Activated T-cell treated with anti-CD3 and anti-CD28 coated beads, Interleukin-2, amount 50 U/mL, for 72 hours (primary cell): ENCODE data around the gene RXRA. TPM values are rescaled to one million over a fixed set of nuclear protein-coding genes. Genes with fewer than 3 reads are reported as not detected.
A peak's percentile ranks its signal among the peaks of the same experiment; 100 is the strongest.

Experiments
- ATAC-seq, 2 donors: fragments of 150-1000 bp; cut with Tn5 transposase; replicated peaks in 1 of 2; 2 replicates each; pipeline ENCODE4 v1.10.0; 2021; ENCODE audit warnings: moderate library complexity in 2 of 2, mild to moderate bottlenecking in 1 of 2
- DNase-seq, 2 donors: peaks; one replicate each; pipeline ENCODE4 v3.0.0; 2021 to 2022; ENCODE audit warnings: mixed read lengths in 1 of 2
- H3K27ac Mint-ChIP-seq: one replicate; pipeline ENCODE4 v1.8.0; 2022; ENCODE audit warnings: mild to moderate bottlenecking, moderate library complexity, mixed read lengths
- H3K27me3 Mint-ChIP-seq: one replicate; pipeline ENCODE4 v1.8.0; 2022; ENCODE audit warnings: low read depth, mixed read lengths
- H3K36me3 Mint-ChIP-seq, 2 donors: one replicate each; pipeline ENCODE4 v1.8.0; 2022; ENCODE audit warnings: mixed read lengths in 2 of 2, mild to moderate bottlenecking in 1 of 2; ENCODE audit not compliant: insufficient read depth in 2 of 2
- H3K4me1 Mint-ChIP-seq: one replicate; pipeline ENCODE4 v1.8.0; 2022; ENCODE audit warnings: low read depth, mixed read lengths
- H3K4me3 Mint-ChIP-seq, 2 donors: one replicate each; pipeline ENCODE4 v1.8.0; 2022; ENCODE audit warnings: mild to moderate bottlenecking in 2 of 2, mixed read lengths in 2 of 2, moderate library complexity in 2 of 2
- H3K9me3 Mint-ChIP-seq, 2 donors: one replicate each; pipeline ENCODE4 v1.8.0; 2022; ENCODE audit warnings: mixed read lengths in 2 of 2
- total RNA-seq, 2 donors: library from RNA; stranded (reverse); gene quantifications; one replicate each; pipeline ENCODE4 v1.2.3, GENCODE V29; 2022

The RXRA gene
- total RNA-seq, 2 donors from 2014 or later: 4.9 to 12.4 TPM

GRCh38 chr9:134392900-134393299, 66.6 kb downstream of the RXRA start:
- H3K4me3 Mint-ChIP-seq: peak overlapping the region; percentile 71 to 82
- peaks cover 5 to 6% of the 10 kb centered on the region in 2 donors for H3K36me3 Mint-ChIP-seq
- H3K27me3 Mint-ChIP-seq: peaks cover 16% of the 10 kb centered on the region
- DNase-seq (no peak), ATAC-seq (no peak)
- peaks cover 73% of the 10 kb centered on the region for H3K4me1 Mint-ChIP-seq
- no peak overlapping the region for H3K27ac Mint-ChIP-seq
- H3K9me3 Mint-ChIP-seq: peaks cover 3 to 5% of the 10 kb centered on the region in 2 donors

DNA sequence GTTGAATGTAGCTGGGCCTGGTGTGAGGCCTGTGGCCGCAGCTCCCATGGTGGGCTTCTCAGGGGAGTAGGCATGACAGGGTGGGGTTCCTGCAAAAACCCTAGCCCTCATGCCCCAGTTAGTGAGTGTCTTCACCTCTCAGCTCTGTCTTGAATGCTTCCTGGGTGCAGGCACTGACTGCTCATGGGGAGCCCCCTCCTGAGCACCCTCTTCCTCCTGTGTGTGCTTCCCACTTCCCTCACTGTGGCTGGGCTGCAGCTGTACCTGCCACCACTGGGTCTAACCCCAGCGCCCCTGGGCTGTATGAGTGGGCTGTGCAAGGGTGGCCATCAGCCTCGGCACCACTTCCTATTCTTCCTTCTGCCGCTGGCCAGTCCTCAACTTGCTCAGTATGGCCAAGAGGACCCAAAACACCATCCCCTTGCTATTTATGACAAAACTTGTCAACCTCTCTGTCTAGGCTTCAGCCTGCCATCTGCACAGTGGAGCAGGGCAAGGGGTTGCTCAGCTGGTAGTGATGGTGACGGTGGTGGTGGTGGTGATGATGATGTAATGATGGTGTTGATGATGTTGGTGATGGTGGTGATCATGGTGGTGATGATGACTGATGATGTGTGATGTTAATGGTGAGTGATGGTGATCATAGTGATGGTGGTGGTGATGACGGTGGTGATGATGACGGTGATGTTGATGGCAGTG, 67.5 kb downstream of the RXRA start:
- Mint-ChIP-seq H3K27ac (no peak overlapping the region), H3K9me3 (peaks cover 3 to 5% of the 10 kb centered on the region in 2 donors), H3K36me3 (peaks cover 5 to 6% of the 10 kb centered on the region in 2 donors), H3K4me1 (peaks cover 65% of the 10 kb centered on the region), H3K4me3 (peak overlapping the region; percentile 71 to 82), H3K27me3 (peaks cover 8% of the 10 kb centered on the region)
- no peak for ATAC-seq
- DNase-seq: peak in 1 of 2 donors; percentile 35

DNA sequence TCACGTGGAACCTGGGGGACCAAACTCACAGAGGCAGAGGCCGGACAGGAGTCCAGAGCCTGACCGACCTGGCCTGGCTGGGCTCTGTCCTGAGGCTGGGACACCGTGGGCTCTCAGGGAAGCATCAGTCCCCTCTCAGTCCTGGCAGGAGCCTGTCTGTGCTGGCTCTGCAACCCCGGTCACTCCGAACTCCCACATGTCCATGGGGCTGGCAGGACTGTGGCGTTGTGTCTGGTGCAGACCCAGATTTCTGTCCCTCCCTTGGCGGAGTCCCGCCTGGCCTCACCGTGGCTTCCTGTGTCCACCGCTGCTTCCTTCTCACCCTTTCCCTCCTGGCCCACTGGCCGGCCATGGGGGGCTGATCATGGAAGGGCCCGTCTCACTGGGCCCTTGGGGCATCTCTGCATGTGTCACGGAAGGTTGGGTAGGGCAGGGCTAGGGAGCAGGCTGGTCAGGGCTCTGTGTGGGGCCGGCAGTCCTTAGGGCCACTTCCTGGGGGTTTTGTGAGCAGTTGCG, 68.8 kb downstream of the RXRA start:
- DNase-seq: no peak
- peak overlapping the region in 1 of 2 donors; percentile 3 for H3K4me3 Mint-ChIP-seq
- H3K27ac Mint-ChIP-seq: no peak overlapping the region
- no peak for ATAC-seq
- H3K9me3 Mint-ChIP-seq: peaks cover 5 to 8% of the 10 kb centered on the region in 2 donors
- peaks cover 8% of the 10 kb centered on the region for H3K27me3 Mint-ChIP-seq
- peaks cover 6 to 9% of the 10 kb centered on the region in 2 donors for H3K36me3 Mint-ChIP-seq
- peaks cover 61% of the 10 kb centered on the region for H3K4me1 Mint-ChIP-seq

- ATAC-seq (no peak), DNase-seq (no peak)
- Mint-ChIP-seq H3K4me3 (peak overlapping the region; percentile 80 to 82), H3K27me3 (peaks cover 8% of the 10 kb centered on the region), H3K9me3 (peaks cover 5 to 8% of the 10 kb centered on the region in 2 donors), H3K27ac (no peak overlapping the region), H3K4me1 (peaks cover 53% of the 10 kb centered on the region), H3K36me3 (peaks cover 6 to 9% of the 10 kb centered on the region in 2 donors)
These were observed 69.5 kb downstream of the RXRA start for GRCh38 chr9:134395737-134396257.

DNA sequence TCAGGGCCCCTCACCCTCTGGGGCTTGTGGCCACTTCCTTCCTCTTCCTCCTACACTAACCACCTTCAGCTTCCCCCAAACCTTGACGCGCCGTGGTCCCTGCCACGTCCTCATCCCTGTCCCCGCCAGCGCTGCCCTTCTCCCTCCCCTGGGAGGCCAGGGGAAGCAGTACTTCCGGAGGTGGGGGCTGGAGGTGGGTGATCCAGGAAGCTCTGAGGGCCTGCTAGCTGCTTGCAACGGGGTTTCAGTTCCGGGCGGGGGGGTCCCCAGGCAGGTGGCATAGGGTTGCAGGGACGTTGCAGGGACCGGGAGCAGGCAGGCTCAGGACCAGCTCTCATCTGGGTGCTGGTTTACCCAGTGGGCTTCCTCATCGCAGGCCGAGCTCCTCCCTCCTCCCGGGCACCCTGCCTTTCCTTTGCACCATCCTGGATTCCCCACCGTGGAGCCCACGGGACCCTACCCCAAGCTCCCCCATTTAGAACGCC, 70.0 kb downstream of the RXRA start:
- peaks cover 6 to 9% of the 10 kb centered on the region in 2 donors for H3K36me3 Mint-ChIP-seq
- peaks cover 5 to 8% of the 10 kb centered on the region in 2 donors for H3K9me3 Mint-ChIP-seq
- ATAC-seq (peak; percentile 4 to 18), DNase-seq (peak; percentile 54 to 64)
- peaks cover 8% of the 10 kb centered on the region for H3K27me3 Mint-ChIP-seq
- H3K4me3 Mint-ChIP-seq: peak overlapping the region; percentile 80 to 82
- peak overlapping the region; percentile 72 for H3K27ac Mint-ChIP-seq
- peaks cover 48% of the 10 kb centered on the region for H3K4me1 Mint-ChIP-seq

- H3K36me3 Mint-ChIP-seq: peaks cover 6 to 9% of the 10 kb centered on the region in 2 donors
- DNase-seq (peak; percentile 62 to 65), ATAC-seq (peak; percentile 24 to 47)
- H3K4me1 Mint-ChIP-seq: peaks cover 44% of the 10 kb centered on the region
- H3K27me3 Mint-ChIP-seq: peaks cover 8% of the 10 kb centered on the region
- H3K4me3 Mint-ChIP-seq: peak overlapping the region; percentile 80 to 82
- H3K9me3 Mint-ChIP-seq: peaks cover 5 to 8% of the 10 kb centered on the region in 2 donors
- peak overlapping the region; percentile 72 for H3K27ac Mint-ChIP-seq
These were observed 70.6 kb downstream of the RXRA start for GRCh38 chr9:134396825-134397224.

DNA sequence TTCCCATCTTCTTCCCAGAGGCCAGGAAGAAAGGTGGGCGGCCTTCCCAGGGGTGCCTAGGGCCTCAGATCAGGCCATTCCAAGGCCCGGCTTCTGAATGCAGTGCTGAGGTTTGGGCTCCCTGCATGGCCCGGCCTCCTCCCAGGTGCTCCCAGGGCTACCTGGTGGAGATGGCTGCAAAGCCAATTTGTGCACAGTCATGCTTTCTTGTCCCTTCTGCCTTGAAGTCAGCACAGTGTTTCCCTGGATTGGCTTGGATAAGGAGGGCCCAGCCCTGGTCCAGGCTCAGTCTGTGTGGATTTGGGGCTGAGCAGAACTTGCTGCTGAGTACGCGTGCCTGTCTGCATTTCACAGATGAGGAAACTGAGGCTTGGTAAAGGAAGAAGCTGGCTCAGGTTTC, 72.5 kb downstream of the RXRA start:
- H3K27me3 Mint-ChIP-seq: peaks cover 6% of the 10 kb centered on the region
- H3K4me3 Mint-ChIP-seq: no peak overlapping the region
- H3K9me3 Mint-ChIP-seq: peaks cover 4 to 8% of the 10 kb centered on the region in 2 donors
- H3K27ac Mint-ChIP-seq: no peak overlapping the region
- peaks cover 6 to 8% of the 10 kb centered on the region in 2 donors for H3K36me3 Mint-ChIP-seq
- no peak for ATAC-seq
- DNase-seq: no peak
- peaks cover 40% of the 10 kb centered on the region for H3K4me1 Mint-ChIP-seq

GRCh38 chr9:134399435-134400056, 73.3 kb downstream of the RXRA start:
- Mint-ChIP-seq H3K4me3 (no peak overlapping the region), H3K36me3 (peaks cover 0 to 4% of the 10 kb centered on the region in 2 donors), H3K27me3 (no peaks in the 10 kb centered on the region), H3K27ac (no peak overlapping the region), H3K4me1 (peaks cover 42% of the 10 kb centered on the region), H3K9me3 (peaks cover 0 to 4% of the 10 kb centered on the region in 2 donors)
- DNase-seq (no peak), ATAC-seq (no peak)

GRCh38 chr9:134400283-134400682, 74.0 kb downstream of the RXRA start:
- DNase-seq (no peak), ATAC-seq (no peak)
- Mint-ChIP-seq H3K36me3 (peaks cover 0 to 4% of the 10 kb centered on the region in 2 donors), H3K27me3 (no peaks in the 10 kb centered on the region), H3K27ac (no peak overlapping the region), H3K4me3 (no peak overlapping the region), H3K4me1 (peaks cover 45% of the 10 kb centered on the region), H3K9me3 (peaks cover 0 to 4% of the 10 kb centered on the region in 2 donors)

DNA sequence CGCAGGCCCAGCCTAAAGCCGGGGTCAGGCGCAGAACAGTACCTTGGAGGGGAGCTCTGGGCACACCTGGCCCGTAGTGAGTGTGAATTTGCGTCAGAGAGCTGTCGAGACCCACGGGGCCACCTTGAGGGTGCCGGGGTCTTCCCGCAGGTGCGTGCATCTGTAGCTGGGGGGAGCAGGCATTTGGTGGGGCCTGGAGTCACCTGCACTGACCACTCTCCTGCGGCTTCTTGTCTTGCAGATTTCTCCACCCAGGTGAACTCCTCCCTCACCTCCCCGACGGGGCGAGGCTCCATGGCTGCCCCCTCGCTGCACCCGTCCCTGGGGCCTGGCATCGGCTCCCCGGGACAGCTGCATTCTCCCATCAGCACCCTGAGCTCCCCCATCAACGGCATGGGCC, 75.1 kb downstream of the RXRA start:
- Mint-ChIP-seq H3K27ac (no peak overlapping the region), H3K9me3 (peaks cover 0 to 4% of the 10 kb centered on the region in 2 donors), H3K36me3 (peaks cover 0 to 4% of the 10 kb centered on the region in 2 donors), H3K4me3 (no peak overlapping the region), H3K4me1 (peaks cover 45% of the 10 kb centered on the region), H3K27me3 (peaks cover 7% of the 10 kb centered on the region)
- ATAC-seq: no peak
- no peak for DNase-seq

GRCh38 chr9:134402182-134402581, 75.9 kb downstream of the RXRA start:
- H3K9me3 Mint-ChIP-seq: peaks cover 0 to 4% of the 10 kb centered on the region in 2 donors

DNA sequence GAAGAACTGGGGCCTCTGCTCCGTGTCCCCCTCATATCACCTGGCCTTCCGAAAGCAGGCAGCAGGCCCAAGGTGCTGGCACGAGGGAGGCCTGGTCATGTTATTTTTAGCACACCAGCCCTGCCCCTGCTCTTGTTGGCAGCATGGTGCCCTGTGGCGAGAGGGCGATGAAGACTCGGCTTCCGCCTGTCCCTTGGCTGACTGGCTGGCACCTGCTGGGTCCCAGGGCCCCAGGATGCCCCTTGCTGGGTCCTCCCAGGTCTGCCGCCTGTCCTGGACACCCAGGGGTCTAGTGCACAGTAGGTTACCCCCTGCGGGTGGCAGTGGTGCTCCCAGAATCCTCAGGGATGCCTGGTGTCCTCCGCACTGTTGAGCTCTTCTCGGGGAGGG, 77.0 kb downstream of the RXRA start:
- Mint-ChIP-seq H3K4me1 (peaks cover 42% of the 10 kb centered on the region), H3K27me3 (peaks cover 7% of the 10 kb centered on the region), H3K4me3 (peak overlapping the region in 1 of 2 donors; percentile 59), H3K36me3 (peaks cover 0 to 4% of the 10 kb centered on the region in 2 donors), H3K9me3 (peaks cover 0 to 4% of the 10 kb centered on the region in 2 donors), H3K27ac (no peak overlapping the region)
- no peak for ATAC-seq
- DNase-seq: no peak

More at GRCh38 chr9:134402182-134402581, 75.9 kb downstream of the RXRA start:
- no peak for DNase-seq
- Mint-ChIP-seq H3K4me1 (peaks cover 43% of the 10 kb centered on the region), H3K4me3 (no peak overlapping the region), H3K36me3 (peaks cover 0 to 4% of the 10 kb centered on the region in 2 donors), H3K27ac (no peak overlapping the region), H3K27me3 (peaks cover 7% of the 10 kb centered on the region)
- no peak for ATAC-seq
